PFSK-1 (cell line): ENCODE data around the gene KIF3B.

Source experiments
- FOXP2 ChIP-seq: optimal IDR thresholded peaks from 2 replicates; pipeline ENCODE3; 2011; ENCODE audit warnings: borderline replicate concordance, control low read depth, inconsistent platforms; ENCODE audit not compliant: insufficient read depth; ENCODE audit errors: extremely low read length, extremely low read depth
- POLR2AphosphoS5 ChIP-seq: IDR thresholded peaks from 2 replicates; pipeline ENCODE4 v1.6.1; 2012; ENCODE audit warnings: low read depth, mild to moderate bottlenecking, control low read depth, low read length, moderate library complexity
- SIN3A ChIP-seq: IDR thresholded peaks from 2 replicates; pipeline ENCODE4 v1.6.1; 2012; ENCODE audit warnings: mild to moderate bottlenecking, low read length, moderate library complexity, borderline replicate concordance; ENCODE audit not compliant: insufficient read depth
- TAF1 ChIP-seq: IDR thresholded peaks from 2 replicates; pipeline ENCODE4 v1.6.1; 2012; ENCODE audit warnings: low read length, control low read depth, borderline replicate concordance; ENCODE audit not compliant: insufficient read depth
- TF ChIP-seq, protein P1 (sequence below), 2 experiments: IDR thresholded peaks; 2 replicates each; pipeline versions ENCODE4 v1.6.1 to v1.8.0; 2011 to 2012; ENCODE audit warnings: low read depth in 2 of 2, low read length in 2 of 2, control low read depth in 1 of 2, inconsistent platforms in 1 of 2, mild to moderate bottlenecking in 1 of 2, moderate library complexity in 1 of 2; ENCODE audit not compliant: insufficient read depth in 1 of 2

KIF3B gene

DNA sequence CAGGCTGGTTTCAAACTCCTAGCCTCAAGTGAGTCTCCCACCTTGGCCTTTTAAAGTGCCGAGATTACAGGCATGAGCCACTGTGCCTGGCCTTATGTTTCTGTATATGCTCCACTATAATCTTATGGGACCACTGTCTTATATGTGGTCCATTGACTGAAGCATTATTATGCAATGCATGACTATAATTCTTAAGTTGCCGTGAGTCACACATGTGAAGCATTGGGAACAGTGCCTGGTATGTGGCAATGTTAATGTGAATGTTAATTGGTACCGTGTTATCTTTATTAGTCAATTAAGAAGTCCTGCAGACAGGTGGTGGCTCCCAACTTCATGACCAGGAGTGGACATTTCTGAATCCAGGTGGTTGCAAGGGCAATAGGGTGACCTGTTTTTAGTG is 66.0 kb downstream of the KIF3B start:
- no peak for TF ChIP-seq POLR2AphosphoS5

GRCh38 chr20:32344835-32345506 is 67.5 kb downstream of the KIF3B start:
- TF ChIP-seq SIN3A: no peak
- no peak for TF ChIP-seq POLR2AphosphoS5
- TF ChIP-seq, protein P1, sequence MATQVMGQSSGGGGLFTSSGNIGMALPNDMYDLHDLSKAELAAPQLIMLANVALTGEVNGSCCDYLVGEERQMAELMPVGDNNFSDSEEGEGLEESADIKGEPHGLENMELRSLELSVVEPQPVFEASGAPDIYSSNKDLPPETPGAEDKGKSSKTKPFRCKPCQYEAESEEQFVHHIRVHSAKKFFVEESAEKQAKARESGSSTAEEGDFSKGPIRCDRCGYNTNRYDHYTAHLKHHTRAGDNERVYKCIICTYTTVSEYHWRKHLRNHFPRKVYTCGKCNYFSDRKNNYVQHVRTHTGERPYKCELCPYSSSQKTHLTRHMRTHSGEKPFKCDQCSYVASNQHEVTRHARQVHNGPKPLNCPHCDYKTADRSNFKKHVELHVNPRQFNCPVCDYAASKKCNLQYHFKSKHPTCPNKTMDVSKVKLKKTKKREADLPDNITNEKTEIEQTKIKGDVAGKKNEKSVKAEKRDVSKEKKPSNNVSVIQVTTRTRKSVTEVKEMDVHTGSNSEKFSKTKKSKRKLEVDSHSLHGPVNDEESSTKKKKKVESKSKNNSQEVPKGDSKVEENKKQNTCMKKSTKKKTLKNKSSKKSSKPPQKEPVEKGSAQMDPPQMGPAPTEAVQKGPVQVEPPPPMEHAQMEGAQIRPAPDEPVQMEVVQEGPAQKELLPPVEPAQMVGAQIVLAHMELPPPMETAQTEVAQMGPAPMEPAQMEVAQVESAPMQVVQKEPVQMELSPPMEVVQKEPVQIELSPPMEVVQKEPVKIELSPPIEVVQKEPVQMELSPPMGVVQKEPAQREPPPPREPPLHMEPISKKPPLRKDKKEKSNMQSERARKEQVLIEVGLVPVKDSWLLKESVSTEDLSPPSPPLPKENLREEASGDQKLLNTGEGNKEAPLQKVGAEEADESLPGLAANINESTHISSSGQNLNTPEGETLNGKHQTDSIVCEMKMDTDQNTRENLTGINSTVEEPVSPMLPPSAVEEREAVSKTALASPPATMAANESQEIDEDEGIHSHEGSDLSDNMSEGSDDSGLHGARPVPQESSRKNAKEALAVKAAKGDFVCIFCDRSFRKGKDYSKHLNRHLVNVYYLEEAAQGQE (IDR thresholded peaks at IDR 0.05; ENCODE audit: insufficient read depth in 1 of 2, low read depth in 2 of 2, low read length in 2 of 2): no peak
- no peak for TF ChIP-seq FOXP2
- TF ChIP-seq TAF1: no peak

DNA sequence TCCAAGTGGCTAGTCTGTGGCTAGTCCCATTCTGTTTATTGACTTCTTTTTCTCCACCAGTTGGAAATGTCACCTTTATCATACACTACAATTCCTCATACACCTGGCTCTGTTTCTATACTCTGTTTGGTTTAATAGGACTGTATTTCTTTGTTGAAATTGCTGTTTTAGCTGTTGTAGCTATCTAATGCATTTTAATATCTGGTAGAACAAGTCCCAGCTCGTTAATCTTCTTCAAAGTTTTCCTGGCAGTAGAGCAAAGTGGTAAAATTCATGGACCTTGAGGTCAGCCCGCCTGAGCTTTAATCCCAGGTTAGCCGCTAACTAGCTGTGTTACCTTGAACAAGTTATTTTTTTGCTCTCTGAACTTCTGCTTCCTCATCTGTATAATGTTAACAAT is 70.8 kb downstream of the KIF3B start:
- TF ChIP-seq POLR2AphosphoS5: no peak
- TF ChIP-seq, protein P1 (IDR thresholded peaks at IDR 0.05; ENCODE audit: insufficient read depth in 1 of 2, low read depth in 2 of 2, low read length in 2 of 2): no peak

- no peak for TF ChIP-seq FOXP2
- TF ChIP-seq POLR2AphosphoS5: no peak
- TF ChIP-seq SIN3A: no peak
- TF ChIP-seq, protein P1 (IDR thresholded peaks at IDR 0.05; ENCODE audit: insufficient read depth in 1 of 2, low read depth in 2 of 2, low read length in 2 of 2): no peak
- no peak for TF ChIP-seq TAF1
Measured at GRCh38 chr20:32350421-32350820, 73.0 kb downstream of the KIF3B start.

GRCh38 chr20:32352121-32352720 is 74.8 kb downstream of the KIF3B start:
- TF ChIP-seq SIN3A (no peak), POLR2AphosphoS5 (no peak), TAF1 (no peak), FOXP2 (no peak)
- TF ChIP-seq, protein P1 (IDR thresholded peaks at IDR 0.05; ENCODE audit: insufficient read depth in 1 of 2, low read depth in 2 of 2, low read length in 2 of 2): no peak
